ENCODE data around the gene MMP24OS. TPM values are rescaled to one million over a fixed set of nuclear protein-coding genes. Genes with fewer than 3 reads are reported as not detected.
A peak's percentile ranks its signal among the peaks of the same experiment; 100 is the strongest.

MMP24OS gene
- total and polyA plus RNA-seq, 2 donors (not counting 1 experiment from before 2014, with no cell fraction given) = 30.1 to 44.1 TPM

DNA sequence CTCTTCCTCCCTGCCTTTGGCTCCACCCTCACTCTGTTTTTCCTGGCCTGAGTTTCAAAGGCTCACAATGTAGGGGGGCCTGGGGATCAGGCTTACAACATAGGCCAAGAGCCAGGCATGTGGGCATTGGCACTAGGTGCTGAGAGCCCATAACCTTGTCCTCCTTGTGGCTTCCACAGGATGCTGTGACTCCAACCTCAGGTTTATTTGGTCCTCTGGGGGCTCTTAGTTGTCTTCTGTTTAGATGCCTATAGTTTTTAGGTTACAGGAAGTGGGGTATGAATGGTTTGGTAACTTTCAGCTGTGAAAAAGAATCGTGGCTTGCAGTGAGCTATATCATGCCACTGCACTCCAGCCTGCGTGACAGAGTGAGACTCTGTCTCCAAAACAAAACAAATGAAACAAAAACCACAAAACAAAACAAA is 25.9 kb downstream of the MMP24OS start:
- H3K4me2 ChIP-seq (ENCODE audit: extremely low read depth, insufficient read depth, low read length) = no peak overlapping the region
- H3K9me3 ChIP-seq (ENCODE audit: control insufficient read depth, insufficient read depth, low read depth, low read length) = no peaks in the 10 kb centered on the region
- TF ChIP-seq, protein P1, sequence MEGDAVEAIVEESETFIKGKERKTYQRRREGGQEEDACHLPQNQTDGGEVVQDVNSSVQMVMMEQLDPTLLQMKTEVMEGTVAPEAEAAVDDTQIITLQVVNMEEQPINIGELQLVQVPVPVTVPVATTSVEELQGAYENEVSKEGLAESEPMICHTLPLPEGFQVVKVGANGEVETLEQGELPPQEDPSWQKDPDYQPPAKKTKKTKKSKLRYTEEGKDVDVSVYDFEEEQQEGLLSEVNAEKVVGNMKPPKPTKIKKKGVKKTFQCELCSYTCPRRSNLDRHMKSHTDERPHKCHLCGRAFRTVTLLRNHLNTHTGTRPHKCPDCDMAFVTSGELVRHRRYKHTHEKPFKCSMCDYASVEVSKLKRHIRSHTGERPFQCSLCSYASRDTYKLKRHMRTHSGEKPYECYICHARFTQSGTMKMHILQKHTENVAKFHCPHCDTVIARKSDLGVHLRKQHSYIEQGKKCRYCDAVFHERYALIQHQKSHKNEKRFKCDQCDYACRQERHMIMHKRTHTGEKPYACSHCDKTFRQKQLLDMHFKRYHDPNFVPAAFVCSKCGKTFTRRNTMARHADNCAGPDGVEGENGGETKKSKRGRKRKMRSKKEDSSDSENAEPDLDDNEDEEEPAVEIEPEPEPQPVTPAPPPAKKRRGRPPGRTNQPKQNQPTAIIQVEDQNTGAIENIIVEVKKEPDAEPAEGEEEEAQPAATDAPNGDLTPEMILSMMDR (conservative IDR thresholded peaks at IDR 0.05 in 1 of 2, IDR thresholded peaks at IDR 0.05 in 1 of 2; ENCODE audit: low read depth in 1 of 2, low read length in 2 of 2) = no peak
- no peak for TF ChIP-seq EZH2 (IDR thresholded peaks at IDR 0.05; ENCODE audit: low read length, missing control alignments)
- H3K27me3 ChIP-seq (ENCODE audit: control insufficient read depth, insufficient read depth, low read length) = no peaks in the 10 kb centered on the region
- no peak for DNase-seq (ENCODE audit: low read depth in 2 of 2)
- H2AFZ ChIP-seq (ENCODE audit: low read length) = no peak overlapping the region
- no peaks in the 10 kb centered on the region for H3K79me2 ChIP-seq (ENCODE audit: control insufficient read depth, insufficient read depth, low read length)
- no peaks in the 10 kb centered on the region for H4K20me1 ChIP-seq (ENCODE audit: control insufficient read depth, extremely low read depth, insufficient read depth, low read length)
- no peaks in the 10 kb centered on the region for H3K36me3 ChIP-seq (ENCODE audit: control insufficient read depth, insufficient read depth, low read length)
- H3K4me1 ChIP-seq (ENCODE audit: control insufficient read depth, extremely low read depth, insufficient read depth, low read length) = no peaks in the 10 kb centered on the region
- H3K27ac ChIP-seq (ENCODE audit: insufficient read depth, low read length) = no peak overlapping the region
- no peak overlapping the region for H3K9ac ChIP-seq (ENCODE audit: insufficient read depth, low read length)
- H3K4me3 ChIP-seq (replicated peaks in 1 of 4; ENCODE audit: control extremely low read depth in 1 of 4, insufficient read depth in 1 of 4, low read depth in 3 of 4, low read length in 4 of 4) = no peak overlapping the region

DNA sequence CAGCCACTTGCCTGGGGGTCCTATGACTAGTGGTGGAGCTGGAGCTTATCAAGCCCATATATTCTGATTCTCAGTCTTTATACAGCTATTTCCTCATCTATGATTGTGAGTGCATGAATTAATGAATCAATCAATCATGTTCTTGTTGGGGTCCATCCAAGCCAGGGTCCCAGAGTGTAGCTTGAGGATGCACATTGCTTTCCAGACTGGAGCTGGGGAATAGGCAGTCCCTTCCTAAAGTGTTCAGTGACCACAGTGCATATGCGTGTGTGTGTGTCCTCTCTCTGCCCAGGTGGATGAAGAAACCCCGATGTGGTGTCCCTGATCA is 26.3 kb downstream of the MMP24OS start:
- Histone ChIP-seq H3K4me1 (ENCODE audit: control insufficient read depth, extremely low read depth, insufficient read depth, low read length) (no peaks in the 10 kb centered on the region), H3K4me2 (ENCODE audit: extremely low read depth, insufficient read depth, low read length) (no peak overlapping the region), H4K20me1 (ENCODE audit: control insufficient read depth, extremely low read depth, insufficient read depth, low read length) (no peaks in the 10 kb centered on the region), H3K27ac (ENCODE audit: insufficient read depth, low read length) (no peak overlapping the region), H3K79me2 (ENCODE audit: control insufficient read depth, insufficient read depth, low read length) (no peaks in the 10 kb centered on the region), H3K9ac (ENCODE audit: insufficient read depth, low read length) (no peak overlapping the region), H3K4me3 (replicated peaks in 1 of 4; ENCODE audit: control extremely low read depth in 1 of 4, insufficient read depth in 1 of 4, low read depth in 3 of 4, low read length in 4 of 4) (no peak overlapping the region), H3K36me3 (ENCODE audit: control insufficient read depth, insufficient read depth, low read length) (no peaks in the 10 kb centered on the region), H3K9me3 (ENCODE audit: control insufficient read depth, insufficient read depth, low read depth, low read length) (no peaks in the 10 kb centered on the region), H3K27me3 (ENCODE audit: control insufficient read depth, insufficient read depth, low read length) (no peaks in the 10 kb centered on the region), H2AFZ (ENCODE audit: low read length) (no peak overlapping the region)
- TF ChIP-seq EZH2 (IDR thresholded peaks at IDR 0.05; ENCODE audit: low read length, missing control alignments) = no peak
- TF ChIP-seq, protein P1 (conservative IDR thresholded peaks at IDR 0.05 in 1 of 2, IDR thresholded peaks at IDR 0.05 in 1 of 2; ENCODE audit: low read depth in 1 of 2, low read length in 2 of 2) = no peak
- DNase-seq (ENCODE audit: low read depth in 2 of 2) = no peak

DNA sequence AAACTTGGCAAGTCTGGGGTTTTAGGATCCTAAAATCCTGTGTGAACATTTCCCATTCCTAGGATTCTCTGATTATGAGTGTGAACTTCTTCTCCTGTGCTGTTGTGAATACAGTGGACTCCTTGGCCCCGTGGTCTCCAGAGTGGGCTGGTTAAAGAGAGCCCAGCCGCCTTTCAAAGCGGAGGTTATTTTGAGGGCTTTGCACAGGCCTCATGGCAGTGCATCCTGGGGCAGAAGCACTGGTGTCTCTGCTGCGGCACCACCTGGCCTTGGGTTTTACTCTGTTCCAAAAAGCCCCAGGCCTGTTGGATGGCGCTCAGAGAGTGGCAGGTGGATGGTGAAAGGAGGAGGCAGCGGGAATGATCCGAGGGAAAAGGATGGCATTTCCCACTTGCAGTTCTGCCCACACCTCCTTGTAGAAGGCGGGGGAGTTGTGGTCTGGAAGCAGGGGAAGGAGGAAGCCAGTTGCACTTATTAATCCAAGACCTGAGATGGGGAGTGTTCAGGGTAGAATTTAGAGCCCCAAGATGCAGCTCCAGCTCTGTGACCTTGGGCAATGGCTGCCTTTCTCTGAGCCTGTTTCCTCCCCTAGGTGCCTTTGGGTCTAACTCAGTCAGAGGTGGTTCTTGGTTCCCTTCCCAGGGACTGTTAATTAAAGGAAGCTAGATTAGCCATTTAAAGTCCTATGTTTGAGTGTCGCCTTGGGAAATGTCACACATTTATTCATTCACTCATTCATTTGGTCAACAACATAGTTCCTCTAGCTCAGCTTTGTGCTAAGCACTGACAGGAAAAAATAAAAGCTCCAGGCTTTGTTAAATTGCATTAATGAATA is 29.1 kb downstream of the MMP24OS start:
- H3K4me2 ChIP-seq (ENCODE audit: extremely low read depth, insufficient read depth, low read length) = no peak overlapping the region
- TF ChIP-seq, protein P1 (conservative IDR thresholded peaks at IDR 0.05 in 1 of 2, IDR thresholded peaks at IDR 0.05 in 1 of 2; ENCODE audit: low read depth in 1 of 2, low read length in 2 of 2) = no peak
- no peak for TF ChIP-seq EZH2 (IDR thresholded peaks at IDR 0.05; ENCODE audit: low read length, missing control alignments)
- no peaks in the 10 kb centered on the region for H3K36me3 ChIP-seq (ENCODE audit: control insufficient read depth, insufficient read depth, low read length)
- no peaks in the 10 kb centered on the region for H4K20me1 ChIP-seq (ENCODE audit: control insufficient read depth, extremely low read depth, insufficient read depth, low read length)
- no peak overlapping the region for H3K9ac ChIP-seq (ENCODE audit: insufficient read depth, low read length)
- H2AFZ ChIP-seq (ENCODE audit: low read length) = no peak overlapping the region
- H3K79me2 ChIP-seq (ENCODE audit: control insufficient read depth, insufficient read depth, low read length) = no peaks in the 10 kb centered on the region
- no peaks in the 10 kb centered on the region for H3K27me3 ChIP-seq (ENCODE audit: control insufficient read depth, insufficient read depth, low read length)
- H3K9me3 ChIP-seq (ENCODE audit: control insufficient read depth, insufficient read depth, low read depth, low read length) = no peaks in the 10 kb centered on the region
- H3K4me1 ChIP-seq (ENCODE audit: control insufficient read depth, extremely low read depth, insufficient read depth, low read length) = no peaks in the 10 kb centered on the region
- no peak overlapping the region for H3K27ac ChIP-seq (ENCODE audit: insufficient read depth, low read length)
- DNase-seq (ENCODE audit: low read depth in 2 of 2) = peak in 1 of 2 donors; percentile 52
- H3K4me3 ChIP-seq (replicated peaks in 1 of 4; ENCODE audit: control extremely low read depth in 1 of 4, insufficient read depth in 1 of 4, low read depth in 3 of 4, low read length in 4 of 4) = no peak overlapping the region
